ENCODE measurements around the gene ERC2. TPM values are rescaled to one million over a fixed set of nuclear protein-coding genes. Genes with fewer than 3 reads are reported as not detected.

Gene ERC2
- total RNA-seq, 1 donor from 2014 or later: 48.3 TPM

DNA sequence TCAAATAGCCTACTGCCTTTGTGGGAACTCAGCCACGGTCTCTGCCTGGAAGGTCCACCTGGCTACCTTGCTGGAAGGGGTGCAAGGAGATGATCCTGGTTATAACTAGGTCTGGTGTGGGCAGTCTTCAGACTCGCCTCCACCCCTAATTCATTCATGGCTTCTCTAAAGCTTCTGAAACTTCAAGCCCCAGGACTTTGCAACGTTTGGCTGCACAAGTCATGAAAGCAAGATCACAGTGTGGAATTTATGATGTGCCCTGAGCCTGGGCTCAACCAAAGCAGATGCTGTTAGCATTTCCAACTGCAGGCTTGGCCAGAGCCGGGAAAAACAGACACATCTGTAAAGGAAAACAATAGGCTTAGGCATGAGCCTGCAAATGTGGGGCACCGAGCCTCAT, 780.7 kb downstream of the ERC2 start:
- Mint-ChIP-seq H3K27ac (ENCODE audit: unreplicated experiment) (no peak overlapping the region), H3K4me3 (ENCODE audit: unreplicated experiment) (no peak overlapping the region), H3K27me3 (ENCODE audit: unreplicated experiment) (no peaks in the 10 kb centered on the region), H3K4me1 (ENCODE audit: low read depth, unreplicated experiment) (peaks cover 9% of the 10 kb centered on the region), H3K9me3 (ENCODE audit: unreplicated experiment) (no peaks in the 10 kb centered on the region), H3K36me3 (ENCODE audit: unreplicated experiment) (no peaks in the 10 kb centered on the region)
- no peak for DNase-seq
- TF ChIP-seq, protein P1, sequence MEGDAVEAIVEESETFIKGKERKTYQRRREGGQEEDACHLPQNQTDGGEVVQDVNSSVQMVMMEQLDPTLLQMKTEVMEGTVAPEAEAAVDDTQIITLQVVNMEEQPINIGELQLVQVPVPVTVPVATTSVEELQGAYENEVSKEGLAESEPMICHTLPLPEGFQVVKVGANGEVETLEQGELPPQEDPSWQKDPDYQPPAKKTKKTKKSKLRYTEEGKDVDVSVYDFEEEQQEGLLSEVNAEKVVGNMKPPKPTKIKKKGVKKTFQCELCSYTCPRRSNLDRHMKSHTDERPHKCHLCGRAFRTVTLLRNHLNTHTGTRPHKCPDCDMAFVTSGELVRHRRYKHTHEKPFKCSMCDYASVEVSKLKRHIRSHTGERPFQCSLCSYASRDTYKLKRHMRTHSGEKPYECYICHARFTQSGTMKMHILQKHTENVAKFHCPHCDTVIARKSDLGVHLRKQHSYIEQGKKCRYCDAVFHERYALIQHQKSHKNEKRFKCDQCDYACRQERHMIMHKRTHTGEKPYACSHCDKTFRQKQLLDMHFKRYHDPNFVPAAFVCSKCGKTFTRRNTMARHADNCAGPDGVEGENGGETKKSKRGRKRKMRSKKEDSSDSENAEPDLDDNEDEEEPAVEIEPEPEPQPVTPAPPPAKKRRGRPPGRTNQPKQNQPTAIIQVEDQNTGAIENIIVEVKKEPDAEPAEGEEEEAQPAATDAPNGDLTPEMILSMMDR (IDR thresholded peaks at IDR 0.05; ENCODE audit: partially characterized antibody, unreplicated experiment): no peak

GRCh38 chr3:55686426-55687254, 781.6 kb downstream of the ERC2 start:
- H3K36me3 Mint-ChIP-seq (ENCODE audit: unreplicated experiment): no peaks in the 10 kb centered on the region
- H3K9me3 Mint-ChIP-seq (ENCODE audit: unreplicated experiment): no peaks in the 10 kb centered on the region
- DNase-seq: no peak
- H3K27ac Mint-ChIP-seq (ENCODE audit: unreplicated experiment): no peak overlapping the region
- peaks cover 7% of the 10 kb centered on the region for H3K4me1 Mint-ChIP-seq (ENCODE audit: low read depth, unreplicated experiment)
- no peak overlapping the region for H3K4me3 Mint-ChIP-seq (ENCODE audit: unreplicated experiment)
- H3K27me3 Mint-ChIP-seq (ENCODE audit: unreplicated experiment): no peaks in the 10 kb centered on the region
- TF ChIP-seq, protein P1 (IDR thresholded peaks at IDR 0.05; ENCODE audit: partially characterized antibody, unreplicated experiment): no peak

- Mint-ChIP-seq H3K9me3 (ENCODE audit: unreplicated experiment) (no peaks in the 10 kb centered on the region), H3K4me1 (ENCODE audit: low read depth, unreplicated experiment) (no peaks in the 10 kb centered on the region), H3K27ac (ENCODE audit: unreplicated experiment) (no peak overlapping the region), H3K4me3 (ENCODE audit: unreplicated experiment) (no peak overlapping the region), H3K36me3 (ENCODE audit: unreplicated experiment) (peaks cover 6% of the 10 kb centered on the region), H3K27me3 (ENCODE audit: unreplicated experiment) (no peaks in the 10 kb centered on the region)
- TF ChIP-seq, protein P1 (IDR thresholded peaks at IDR 0.05; ENCODE audit: partially characterized antibody, unreplicated experiment): no peak
- DNase-seq: no peak
Observed at GRCh38 chr3:55683666-55684270, 784.5 kb downstream of the ERC2 start.

DNA sequence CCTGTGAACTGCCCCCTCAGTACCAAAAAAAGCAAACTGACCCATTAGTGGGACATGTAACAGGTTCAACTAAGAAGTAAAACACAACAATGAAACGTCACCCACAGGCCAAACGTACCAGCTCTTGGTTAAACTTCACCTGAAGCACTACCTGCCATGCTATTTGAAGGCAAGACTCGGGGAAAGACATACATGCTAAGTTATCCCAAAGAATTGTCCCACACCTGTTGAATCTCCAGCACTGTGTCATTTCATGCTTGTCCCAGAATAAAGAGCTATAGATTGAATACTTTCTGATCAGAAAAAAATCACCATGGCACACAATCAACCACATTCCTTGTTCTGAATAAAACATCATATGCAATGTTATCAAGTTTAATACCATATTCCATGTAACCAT, 785.8 kb downstream of the ERC2 start:
- TF ChIP-seq, protein P1 (IDR thresholded peaks at IDR 0.05; ENCODE audit: partially characterized antibody, unreplicated experiment): no peak
- Mint-ChIP-seq H3K27ac (ENCODE audit: unreplicated experiment) (no peak overlapping the region), H3K9me3 (ENCODE audit: unreplicated experiment) (no peaks in the 10 kb centered on the region), H3K36me3 (ENCODE audit: unreplicated experiment) (peaks cover 6% of the 10 kb centered on the region), H3K4me1 (ENCODE audit: low read depth, unreplicated experiment) (no peaks in the 10 kb centered on the region), H3K27me3 (ENCODE audit: unreplicated experiment) (no peaks in the 10 kb centered on the region), H3K4me3 (ENCODE audit: unreplicated experiment) (no peak overlapping the region)
- DNase-seq: no peak
